Vagina (tissue), 2 donors: ENCODE results near the gene THAP4. TPM values are rescaled to one million over a fixed set of nuclear protein-coding genes. Genes with fewer than 3 reads are reported as not detected.

Experiments used
- DNase-seq, 2 donors: peaks; one replicate each; pipeline ENCODE4 v3.0.0-alpha.2; 2017; ENCODE audit errors: extremely low spot score in 2 of 2
- H3K27ac ChIP-seq: fragments of 200-600 bp; sonication (generic); one replicate; pipeline ENCODE4 v1.5.1; 2019
- H3K27me3 ChIP-seq: fragments of 200-600 bp; sonication (generic); one replicate; pipeline ENCODE4 v1.5.1; 2019
- H3K36me3 ChIP-seq, 2 donors: fragments of 200-600 bp; sonication (generic); one replicate each; pipeline ENCODE4 v1.5.1; 2017 to 2019
- H3K4me1 ChIP-seq: fragments of 200-600 bp; sonication (generic); one replicate; pipeline ENCODE4 v1.5.1; 2019
- H3K4me3 ChIP-seq, 2 donors: fragments of 200-600 bp; sonication (generic); 1 replicate in 1 of 2; 2 replicates in 1 of 2; pipeline ENCODE4 v1.5.1; 2016 to 2019
- H3K9me3 ChIP-seq: fragments of 200-600 bp; sonication (generic); one replicate; pipeline ENCODE4 v1.5.1; 2019
- POLR2A ChIP-seq, 2 donors: fragments of 450-650 bp; IDR thresholded peaks; one replicate each; pipeline ENCODE4 v1.6.1; 2017; ENCODE audit warnings: antibody characterized with exemption in 2 of 2, mild to moderate bottlenecking in 2 of 2, moderate library complexity in 2 of 2
- POLR2AphosphoS5 ChIP-seq, 2 donors: sonication (generic); formaldehyde crosslinking; IDR thresholded peaks; one replicate each; pipeline ENCODE4 v1.9.0; 2017; ENCODE audit warnings: antibody characterized with exemption in 2 of 2, mild to moderate bottlenecking in 2 of 2, low read depth in 1 of 2; ENCODE audit not compliant: insufficient read depth in 1 of 2
- intact Hi-C: fragments of 100-400 bp; cut with DNase I; formaldehyde crosslinking; loops from one replicate; pipeline ENCODE4 v1.15.1; 2023
- total RNA-seq: library from RNA; depleted of rRNA; stranded (reverse); fragments of >200 nt; gene quantifications from one replicate; pipeline ENCODE4 v1.2.3, GENCODE V29; 2016
- TF ChIP-seq, protein P1 (sequence below), 3 experiments: fragments of 450-650 bp in 2 of 3; fragments of 200-600 bp in 1 of 3; sonication (generic) in 1 of 3; IDR thresholded peaks; one replicate each; pipeline ENCODE4 v1.5.1; 2017 to 2019; ENCODE audit warnings: antibody characterized with exemption in 3 of 3, mild to moderate bottlenecking in 2 of 3, moderate library complexity in 2 of 3

Gene THAP4
- total RNA-seq, 1 donor from 2014 or later: 44.4 TPM

- Histone ChIP-seq H3K9me3 (no peaks in the 10 kb centered on the region), H3K27ac (no peak overlapping the region), H3K4me1 (peaks cover 22% of the 10 kb centered on the region), H3K27me3 (no peaks in the 10 kb centered on the region), H3K4me3 (no peak overlapping the region), H3K36me3 (no peaks in the 10 kb centered on the region)
- intact Hi-C loops: no loop called here
- no peak for DNase-seq
- TF ChIP-seq POLR2A (IDR thresholded peaks at IDR 0.05) (no peak), POLR2AphosphoS5 (IDR thresholded peaks at IDR 0.05; ENCODE audit: insufficient read depth in 1 of 2, low read depth in 1 of 2) (no peak)
- TF ChIP-seq, protein P1, sequence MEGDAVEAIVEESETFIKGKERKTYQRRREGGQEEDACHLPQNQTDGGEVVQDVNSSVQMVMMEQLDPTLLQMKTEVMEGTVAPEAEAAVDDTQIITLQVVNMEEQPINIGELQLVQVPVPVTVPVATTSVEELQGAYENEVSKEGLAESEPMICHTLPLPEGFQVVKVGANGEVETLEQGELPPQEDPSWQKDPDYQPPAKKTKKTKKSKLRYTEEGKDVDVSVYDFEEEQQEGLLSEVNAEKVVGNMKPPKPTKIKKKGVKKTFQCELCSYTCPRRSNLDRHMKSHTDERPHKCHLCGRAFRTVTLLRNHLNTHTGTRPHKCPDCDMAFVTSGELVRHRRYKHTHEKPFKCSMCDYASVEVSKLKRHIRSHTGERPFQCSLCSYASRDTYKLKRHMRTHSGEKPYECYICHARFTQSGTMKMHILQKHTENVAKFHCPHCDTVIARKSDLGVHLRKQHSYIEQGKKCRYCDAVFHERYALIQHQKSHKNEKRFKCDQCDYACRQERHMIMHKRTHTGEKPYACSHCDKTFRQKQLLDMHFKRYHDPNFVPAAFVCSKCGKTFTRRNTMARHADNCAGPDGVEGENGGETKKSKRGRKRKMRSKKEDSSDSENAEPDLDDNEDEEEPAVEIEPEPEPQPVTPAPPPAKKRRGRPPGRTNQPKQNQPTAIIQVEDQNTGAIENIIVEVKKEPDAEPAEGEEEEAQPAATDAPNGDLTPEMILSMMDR (IDR thresholded peaks at IDR 0.05): no peak
Measured at GRCh38 chr2:241545523-241546473, 91.2 kb downstream of the THAP4 start.

- no peak for DNase-seq
- Histone ChIP-seq H3K4me3 (no peak overlapping the region), H3K27ac (no peak overlapping the region), H3K9me3 (no peaks in the 10 kb centered on the region), H3K4me1 (peaks cover 28% of the 10 kb centered on the region), H3K27me3 (no peaks in the 10 kb centered on the region), H3K36me3 (no peaks in the 10 kb centered on the region)
- no peak for TF ChIP-seq POLR2AphosphoS5 (IDR thresholded peaks at IDR 0.05; ENCODE audit: insufficient read depth in 1 of 2, low read depth in 1 of 2)
- TF ChIP-seq POLR2A (IDR thresholded peaks at IDR 0.05): no peak
- TF ChIP-seq, protein P1 (IDR thresholded peaks at IDR 0.05): no peak
- intact Hi-C loops: no loop called here
Measured at GRCh38 chr2:241545106-241545505, 91.9 kb downstream of the THAP4 start.

DNA sequence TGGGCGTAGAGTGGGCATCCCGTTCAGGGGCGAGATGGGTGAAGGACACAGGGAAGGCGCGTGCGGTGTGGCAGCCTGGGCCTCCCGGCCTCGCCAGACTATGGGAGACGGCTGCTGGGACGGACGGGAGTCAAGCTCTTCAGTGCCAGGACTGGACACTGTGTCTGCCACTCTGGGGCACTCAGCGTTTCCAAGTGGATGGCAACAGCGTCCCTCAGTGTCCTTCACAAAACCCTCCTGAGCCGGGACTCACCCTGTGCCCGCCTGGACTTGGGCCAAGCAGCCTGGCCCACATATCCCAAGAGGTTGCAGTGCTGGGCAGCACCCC is 94.7 kb downstream of the THAP4 start:
- Histone ChIP-seq H3K27me3 (no peaks in the 10 kb centered on the region), H3K4me1 (peaks cover 25% of the 10 kb centered on the region), H3K36me3 (no peaks in the 10 kb centered on the region), H3K4me3 (no peak overlapping the region), H3K27ac (no peak overlapping the region), H3K9me3 (no peaks in the 10 kb centered on the region)
- DNase-seq: no peak
- intact Hi-C loops: no loop called here
- TF ChIP-seq POLR2A (IDR thresholded peaks at IDR 0.05) (no peak), POLR2AphosphoS5 (IDR thresholded peaks at IDR 0.05; ENCODE audit: insufficient read depth in 1 of 2, low read depth in 1 of 2) (no peak)
- TF ChIP-seq, protein P1 (IDR thresholded peaks at IDR 0.05): no peak

- Histone ChIP-seq H3K27ac (no peak overlapping the region), H3K4me1 (peaks cover 19% of the 10 kb centered on the region), H3K27me3 (no peaks in the 10 kb centered on the region), H3K36me3 (no peaks in the 10 kb centered on the region), H3K9me3 (no peaks in the 10 kb centered on the region), H3K4me3 (peak overlapping the region; percentile 32 to 45)
- no peak for DNase-seq
- intact Hi-C loops: no loop called here
- no peak for TF ChIP-seq POLR2AphosphoS5 (IDR thresholded peaks at IDR 0.05; ENCODE audit: insufficient read depth in 1 of 2, low read depth in 1 of 2)
- TF ChIP-seq, protein P1 (IDR thresholded peaks at IDR 0.05): no peak
- TF ChIP-seq POLR2A (IDR thresholded peaks at IDR 0.05): no peak
Measured at GRCh38 chr2:241541564-241542277, 95.2 kb downstream of the THAP4 start.
